Lower leg skin (tissue), 4 donors: Measurements from ENCODE around the gene TPRA1. TPM values are rescaled to one million over a fixed set of nuclear protein-coding genes. Genes with fewer than 3 reads are reported as not detected.

Experiments
- DNase-seq, 2 donors: peaks; one replicate each; pipeline ENCODE4 v3.0.0-alpha.2; 2019; ENCODE audit warnings: low spot score in 2 of 2
- H3K4me3 ChIP-seq: fragments of 200-600 bp; sonication (generic); 2 replicates; pipeline ENCODE4 v1.5.1; 2017; ENCODE audit warnings: mild to moderate bottlenecking, low read depth; ENCODE audit not compliant: poor library complexity, severe bottlenecking
- CTCF ChIP-seq, 3 donors: fragments of 450-650 bp; IDR thresholded peaks; one replicate each; pipeline ENCODE4 v1.5.1; 2016; ENCODE audit warnings: antibody characterized with exemption in 3 of 3, mild to moderate bottlenecking in 3 of 3, moderate library complexity in 2 of 3
- POLR2A ChIP-seq, 2 donors: fragments of 450-650 bp; IDR thresholded peaks; one replicate each; pipeline ENCODE4 v1.6.1; 2016 to 2017; ENCODE audit warnings: antibody characterized with exemption in 2 of 2, mild to moderate bottlenecking in 1 of 2, moderate library complexity in 1 of 2
- WGBS, 2 donors: methylation state at CpG; one replicate each; pipeline ENCODE4 v1.1.5; 2018; 5-methylcytosine and 5-hydroxymethylcytosine counted together
- intact Hi-C: fragments of 100-400 bp; cut with DNase I; formaldehyde crosslinking; loops from one replicate; pipeline ENCODE4 v1.15.0; 2023; ENCODE audit warnings: low total_unique reads
- total RNA-seq, 4 donors: library from RNA; depleted of rRNA; stranded (reverse); fragments of >200 nt; gene quantifications; one replicate each; pipeline ENCODE4 v1.1.0, GENCODE V29; 2016

TPRA1 gene
- total RNA-seq, 4 donors from 2014 or later = 57.3 to 87.5 (median 82.4) TPM

- no peak overlapping the region for H3K4me3 ChIP-seq
- TF ChIP-seq CTCF (IDR thresholded peaks at IDR 0.05) (no peak), POLR2A (IDR thresholded peaks at IDR 0.05) (no peak)
- no peak for DNase-seq
- intact Hi-C loops = no loop called here
- whole genome bisulfite sequencing, 2 donors = 66 to 67% methylated on average over 14 of the region's 14 CpGs
These were observed 8.5 kb upstream of the TPRA1 start for GRCh38 chr3:127598841-127599570.

- intact Hi-C loops = no loop called here
- no peak for DNase-seq
- WGBS, 2 donors = 77% methylated on average over 12 of the region's 12 CpGs
- H3K4me3 ChIP-seq = no peak overlapping the region
- TF ChIP-seq POLR2A (IDR thresholded peaks at IDR 0.05) (no peak), CTCF (IDR thresholded peaks at IDR 0.05) (no peak)
These were observed 6.7 kb upstream of the TPRA1 start for GRCh38 chr3:127597020-127597771.

- WGBS, 2 donors = 80 to 83% methylated on average over 4 of the region's 4 CpGs
- H3K4me3 ChIP-seq = no peak overlapping the region
- no peak for TF ChIP-seq POLR2A (IDR thresholded peaks at IDR 0.05)
- TF ChIP-seq CTCF (IDR thresholded peaks at IDR 0.05) = no peak
- DNase-seq = no peak
- intact Hi-C loops = no loop called here
These were observed 4.8 kb upstream of the TPRA1 start for GRCh38 chr3:127595303-127595702.

- H3K4me3 ChIP-seq = no peak overlapping the region
- intact Hi-C loops = no loop called here
- TF ChIP-seq POLR2A (IDR thresholded peaks at IDR 0.05) (no peak), CTCF (IDR thresholded peaks at IDR 0.05) (no peak)
- WGBS, 2 donors = 86 to 90% methylated on average over 5 of the region's 5 CpGs
- DNase-seq = no peak
These were observed 2.6 kb upstream of the TPRA1 start for GRCh38 chr3:127593178-127593577.

- no peak for DNase-seq
- 0% methylated on average over 35 of the region's 41 CpGs; no CpG with 5 or more reads in 1 of the 2 donors for WGBS, 2 donors
- H3K4me3 ChIP-seq = peak overlapping the region; percentile 87
- TF ChIP-seq POLR2A (IDR thresholded peaks at IDR 0.05) (no peak), CTCF (IDR thresholded peaks at IDR 0.05) (no peak)
- intact Hi-C loops = no loop called here
These were observed 296 bp downstream of the TPRA1 start for GRCh38 chr3:127590282-127590592.
